ENCODE measurements around the gene FOXC2. TPM values are rescaled to one million over a fixed set of nuclear protein-coding genes. Genes with fewer than 3 reads are reported as not detected.

Gene FOXC2
- total and polyA plus RNA-seq, 2 donors (not counting 3 experiments of a cell fraction or from before 2014, with no cell fraction given), result 7.7 to 44.0 TPM

GRCh38 chr16:86562356-86562755, 4.3 kb upstream of the FOXC2 start:
- FAIRE-seq (no peak), DNase-seq (ENCODE audit: low read depth, low spot score) (no peak)
- H4K20me1 ChIP-seq (replicated peaks; ENCODE audit: control insufficient read depth, extremely low read depth, insufficient read depth, low read length), result no peaks in the 10 kb centered on the region
- dilution Hi-C loops (cut with MboI; ENCODE audit: extremely low pct_ligation_motif_present, low sequenced_read_pairs) (no loop called here), intact Hi-C loops (cut with micrococcal nuclease) (loop anchor here (5.0 kb wide), 1 partner anchor 830 kb away; the partner anchor contains the start of gene MAP1LC3B)
- H3K4me2 ChIP-seq (ENCODE audit: insufficient read depth, low read length), result no peak overlapping the region
- H3K79me2 ChIP-seq (ENCODE audit: control insufficient read depth, insufficient read depth, low read length), result peaks cover 20% of the 10 kb centered on the region
- no peak overlapping the region for H3K9ac ChIP-seq (replicated peaks; ENCODE audit: extremely low read depth, insufficient read depth, low read length)
- no peaks in the 10 kb centered on the region for H3K36me3 ChIP-seq (ENCODE audit: control insufficient read depth in 2 of 2, extremely low read depth in 1 of 2, insufficient read depth in 2 of 2, low read length in 2 of 2)
- H3K9me1 ChIP-seq (replicated peaks; ENCODE audit: control insufficient read depth, extremely low read depth, insufficient read depth, low read length), result no peaks in the 10 kb centered on the region
- no peak for TF ChIP-seq CTCF (IDR thresholded peaks at IDR 0.05; ENCODE audit: extremely low read depth in 1 of 2, insufficient read depth in 1 of 2, low read depth in 1 of 2, low read length in 2 of 2)
- TF ChIP-seq EZH2 (IDR thresholded peaks at IDR 0.05; ENCODE audit: borderline replicate concordance, low read depth, low read length, severe bottlenecking), result no peak
- no peak for TF ChIP-seq GATA2 (IDR thresholded peaks at IDR 0.05; ENCODE audit: insufficient read depth, insufficient read length, low read depth, low read length)
- no peak for TF ChIP-seq MAX (IDR thresholded peaks at IDR 0.05; ENCODE audit: insufficient read depth, insufficient read length)
- no peak for TF ChIP-seq POLR2A (IDR thresholded peaks at IDR 0.05; ENCODE audit: low read depth, low read length)
- TF ChIP-seq POLR2AphosphoS5 (IDR thresholded peaks at IDR 0.05; ENCODE audit: insufficient read depth, low read depth, low read length), result no peak
- no peak for TF ChIP-seq FOS (IDR thresholded peaks at IDR 0.05; ENCODE audit: borderline replicate concordance, insufficient read depth, low read length)
- TF ChIP-seq JUN (IDR thresholded peaks at IDR 0.05; ENCODE audit: borderline replicate concordance, insufficient read depth, insufficient read length, low read depth), result no peak
- no peak for TF ChIP-seq MYC (IDR thresholded peaks at IDR 0.05; ENCODE audit: low read depth, low read length)
- no peaks in the 10 kb centered on the region for H3K9me3 ChIP-seq (replicated peaks; ENCODE audit: control insufficient read depth, insufficient read depth, low read length)
- peaks cover 18% of the 10 kb centered on the region for H3K4me1 ChIP-seq (ENCODE audit: control insufficient read depth, extremely low read depth, insufficient read depth, low read length)
- H3K4me3 ChIP-seq (replicated peaks in 1 of 3; ENCODE audit: insufficient read depth in 1 of 3, low read depth in 1 of 3, low read length in 3 of 3), result no peak overlapping the region
- no TSS peak for BruUV-seq (replicated peaks)
- CTCF ChIA-PET, result interaction anchor here (1.7 to 10.4 kb wide), 8 partner anchors 312 to 735 kb away, joined by 4 to 283 read pairs (median 45); no protein-coding TSS in a partner anchor
- peaks cover 3 to 5% of the 10 kb centered on the region in 2 experiments for H3K27me3 ChIP-seq (ENCODE audit: control insufficient read depth in 2 of 2, insufficient read depth in 2 of 2, low read length in 2 of 2)
- POLR2A ChIA-PET, result no interaction called here
- no peak overlapping the region for H2AFZ ChIP-seq (ENCODE audit: low read depth, low read length)
- H3K27ac ChIP-seq (ENCODE audit: insufficient read depth, low read depth, low read length), result no peak overlapping the region

Measured in endothelial cell of umbilical vein (primary cell).